Measurements from ENCODE around the gene FRA10AC1.

The FRA10AC1 gene

DNA sequence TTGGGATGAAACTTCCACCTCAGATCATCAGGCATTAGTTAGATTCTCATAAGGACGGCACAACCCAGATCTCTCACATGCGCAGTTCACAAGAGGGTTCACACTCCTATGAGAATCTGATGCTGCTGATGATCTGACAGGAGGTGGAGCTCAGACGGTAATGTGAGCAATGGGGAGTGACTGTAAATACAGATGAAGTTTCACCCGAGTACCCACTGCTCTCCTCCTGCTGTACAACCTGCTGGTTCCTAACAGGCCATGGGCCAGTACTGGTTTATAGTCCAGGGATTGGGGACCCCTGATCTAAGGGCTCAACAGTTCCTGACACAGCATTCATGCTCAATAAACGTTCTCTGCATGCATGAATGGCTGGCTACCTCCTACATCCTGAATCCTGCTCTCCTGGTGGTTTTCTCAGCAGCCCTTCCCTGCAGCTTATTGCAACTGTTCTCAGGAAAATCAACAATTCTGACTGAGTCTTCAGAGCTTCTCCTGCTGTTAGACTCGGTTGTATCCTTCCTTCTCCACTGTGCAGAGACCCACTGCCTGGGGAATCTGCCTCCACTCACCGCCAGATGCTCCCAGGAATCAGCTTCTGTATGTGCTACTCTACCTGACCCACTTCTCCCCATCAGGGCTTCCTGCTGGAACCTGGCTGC lies 72.6 kb downstream of the FRA10AC1 start:
- no peak for DNase-seq

GRCh38 chr10:93628858-93629257 lies 73.5 kb downstream of the FRA10AC1 start:
- DNase-seq: no peak

DNA sequence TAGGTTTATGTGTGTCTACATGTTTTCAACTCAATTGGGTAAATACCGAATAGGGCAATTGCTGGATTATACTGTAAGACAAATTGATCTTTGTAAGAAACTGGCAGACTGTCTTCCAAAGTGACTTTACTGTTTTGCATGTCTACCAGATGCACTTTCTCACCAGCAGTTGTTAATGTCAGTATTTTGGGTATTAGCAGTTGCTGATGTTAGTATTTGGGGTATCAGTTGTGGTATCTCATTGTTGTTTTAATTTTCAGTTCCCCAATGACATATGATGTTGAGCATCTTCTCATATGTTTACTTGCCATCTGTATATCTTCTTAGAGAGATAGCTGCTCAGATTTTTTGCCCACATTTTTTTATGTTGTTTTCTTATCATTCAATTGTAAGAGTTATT lies 79.5 kb downstream of the FRA10AC1 start:
- DNase-seq: no peak

- no peak for DNase-seq
These were observed 81.5 kb downstream of the FRA10AC1 start for GRCh38 chr10:93620925-93621324.

Data from central memory CD4-positive, alpha-beta T cell (primary cell).